Fibroblast of villous mesenchyme (primary cell): ENCODE data around the gene THRB. TPM values are rescaled to one million over a fixed set of nuclear protein-coding genes. Genes with fewer than 3 reads are reported as not detected.
A peak's percentile ranks its signal among the peaks of the same experiment; 100 is the strongest.

ENCODE experiments used
- DNase-seq: peaks from one replicate; pipeline ENCODE4 v3.0.0-alpha.2; 2010; ENCODE audit warnings: low read depth
- H3K4me3 ChIP-seq: 2 replicates; pipeline ENCODE4 v1.5.1; 2011; ENCODE audit warnings: low read depth, mild to moderate bottlenecking, low read length
- total RNA-seq: library from RNA; depleted of rRNA; stranded (reverse); fragments of >200 nt; gene quantifications from 2 replicates; pipeline ENCODE4 v1.2.3, GENCODE V29; 2012
- TF ChIP-seq, protein P1 (sequence below): IDR thresholded peaks from 2 replicates; pipeline ENCODE4 v1.5.1; 2012; ENCODE audit warnings: low read depth, mild to moderate bottlenecking, low read length; ENCODE audit not compliant: insufficient read depth

THRB gene
- total RNA-seq, 1 donor = 13.4 TPM

DNA sequence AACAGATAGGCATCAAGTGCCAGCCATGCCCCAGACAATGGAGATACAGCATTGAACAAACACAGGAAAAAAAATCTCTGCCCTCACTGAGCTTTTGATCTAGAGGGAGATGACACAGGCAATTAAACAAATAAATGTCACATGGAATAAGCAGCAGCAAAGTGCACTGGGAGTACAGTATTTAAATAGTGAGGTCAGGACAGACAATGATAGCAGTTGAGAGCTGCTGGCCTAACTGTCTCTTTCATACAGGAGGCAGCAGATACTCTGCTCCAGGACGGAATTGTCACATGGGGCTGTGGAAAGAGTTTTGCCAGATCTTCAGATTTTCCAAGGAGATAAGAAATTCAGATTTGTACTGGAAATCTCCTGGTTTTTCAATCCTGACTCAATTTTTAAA, 241.3 kb downstream of the THRB start:
- H3K4me3 ChIP-seq = no peak overlapping the region
- TF ChIP-seq, protein P1, sequence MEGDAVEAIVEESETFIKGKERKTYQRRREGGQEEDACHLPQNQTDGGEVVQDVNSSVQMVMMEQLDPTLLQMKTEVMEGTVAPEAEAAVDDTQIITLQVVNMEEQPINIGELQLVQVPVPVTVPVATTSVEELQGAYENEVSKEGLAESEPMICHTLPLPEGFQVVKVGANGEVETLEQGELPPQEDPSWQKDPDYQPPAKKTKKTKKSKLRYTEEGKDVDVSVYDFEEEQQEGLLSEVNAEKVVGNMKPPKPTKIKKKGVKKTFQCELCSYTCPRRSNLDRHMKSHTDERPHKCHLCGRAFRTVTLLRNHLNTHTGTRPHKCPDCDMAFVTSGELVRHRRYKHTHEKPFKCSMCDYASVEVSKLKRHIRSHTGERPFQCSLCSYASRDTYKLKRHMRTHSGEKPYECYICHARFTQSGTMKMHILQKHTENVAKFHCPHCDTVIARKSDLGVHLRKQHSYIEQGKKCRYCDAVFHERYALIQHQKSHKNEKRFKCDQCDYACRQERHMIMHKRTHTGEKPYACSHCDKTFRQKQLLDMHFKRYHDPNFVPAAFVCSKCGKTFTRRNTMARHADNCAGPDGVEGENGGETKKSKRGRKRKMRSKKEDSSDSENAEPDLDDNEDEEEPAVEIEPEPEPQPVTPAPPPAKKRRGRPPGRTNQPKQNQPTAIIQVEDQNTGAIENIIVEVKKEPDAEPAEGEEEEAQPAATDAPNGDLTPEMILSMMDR = no peak
- no peak for DNase-seq

DNA sequence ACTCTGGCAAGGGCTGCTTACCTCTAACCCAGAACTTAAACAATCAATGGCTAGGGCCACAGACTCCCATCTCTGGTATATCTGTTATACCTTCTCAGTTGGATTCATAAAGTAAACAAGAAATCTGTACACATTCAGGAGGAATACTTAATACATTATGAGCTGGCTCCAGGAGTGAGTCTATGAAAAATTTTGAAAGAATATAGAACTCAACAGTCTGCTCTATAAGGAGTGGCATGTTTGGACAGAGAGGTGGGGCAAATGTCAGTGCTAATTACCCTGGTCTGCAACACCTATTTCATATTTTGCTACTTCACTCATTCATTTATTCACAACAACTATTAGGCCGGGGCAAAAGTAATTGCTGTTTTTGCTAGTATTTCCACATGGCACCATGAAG, 245.1 kb downstream of the THRB start:
- no peak for DNase-seq
- H3K4me3 ChIP-seq = no peak overlapping the region
- TF ChIP-seq, protein P1 = no peak

DNA sequence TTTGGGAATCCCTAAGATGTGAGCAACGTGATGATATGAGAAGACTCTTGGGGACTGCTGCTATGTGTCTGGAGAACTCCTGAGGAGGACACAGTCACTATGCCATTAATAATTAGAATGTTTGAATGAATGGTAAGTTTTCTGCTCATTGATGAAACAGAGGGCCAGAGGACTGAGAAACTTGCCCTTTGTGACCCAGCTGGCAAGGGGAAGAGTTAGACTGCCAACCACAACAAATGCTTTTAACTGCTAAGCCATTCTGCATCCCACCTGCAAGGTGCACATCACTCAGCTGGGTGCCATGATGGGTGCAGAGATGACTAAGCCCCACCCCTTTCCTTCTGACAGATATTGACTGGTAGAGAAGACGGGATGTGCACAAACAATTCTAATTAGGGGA, 249.6 kb downstream of the THRB start:
- TF ChIP-seq, protein P1 = no peak
- no peak for DNase-seq
- H3K4me3 ChIP-seq = no peak overlapping the region

DNA sequence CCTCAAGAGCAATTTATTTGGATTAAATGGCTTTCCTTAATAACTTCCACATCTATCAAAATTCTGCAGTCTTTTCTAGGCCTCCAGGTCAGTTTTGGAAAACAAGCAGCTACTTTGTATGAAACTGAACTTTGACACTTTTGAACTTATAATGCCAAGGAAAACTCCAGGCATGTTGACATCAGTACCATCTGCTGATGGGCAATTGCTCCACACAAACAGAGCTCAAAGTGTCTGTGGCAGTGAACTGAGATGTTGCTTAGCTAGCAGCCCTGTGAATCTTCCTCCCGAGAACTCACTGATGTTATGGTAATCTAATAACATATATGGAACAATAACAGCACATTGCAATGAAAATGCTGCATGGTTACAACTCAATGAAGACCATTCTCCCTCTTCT, 250.2 kb downstream of the THRB start:
- no peak for DNase-seq

DNA sequence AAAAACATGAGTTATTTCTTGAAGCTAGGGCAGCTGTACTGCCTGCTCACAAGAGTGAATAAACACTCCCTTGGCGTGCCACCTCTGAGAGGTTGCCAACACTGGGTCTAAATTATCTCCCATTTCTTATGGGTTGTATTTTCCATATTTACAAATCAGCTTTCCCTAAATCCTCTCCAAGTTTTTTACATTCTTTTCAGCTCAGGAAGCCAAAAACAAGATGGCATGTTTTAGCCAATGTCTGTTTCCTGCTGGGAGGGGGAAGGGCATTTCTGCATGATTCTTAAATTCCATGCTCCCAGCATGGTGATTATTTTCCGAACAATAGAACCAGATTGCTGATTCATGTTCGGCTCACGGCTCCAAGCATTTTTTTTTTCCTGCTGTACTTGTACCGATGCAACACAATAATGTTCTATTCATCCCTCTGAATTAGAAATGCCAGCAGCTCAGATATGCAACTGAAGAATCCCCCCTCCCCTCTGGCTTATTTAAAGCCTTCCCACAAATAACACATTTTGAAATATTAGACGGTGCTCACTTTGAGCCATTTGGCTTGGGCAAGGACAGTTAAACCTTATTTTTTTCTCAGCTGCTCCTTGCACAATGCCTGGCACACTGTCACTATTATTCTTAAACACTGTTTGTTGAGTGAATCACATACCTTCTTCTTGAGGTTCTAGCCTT, 252.5 kb downstream of the THRB start:
- no peak overlapping the region for H3K4me3 ChIP-seq
- TF ChIP-seq, protein P1 = no peak
- no peak for DNase-seq

More for the DNA sequence above, 250.2 kb downstream of the THRB start:
- no peak overlapping the region for H3K4me3 ChIP-seq
- TF ChIP-seq, protein P1 = no peak

DNA sequence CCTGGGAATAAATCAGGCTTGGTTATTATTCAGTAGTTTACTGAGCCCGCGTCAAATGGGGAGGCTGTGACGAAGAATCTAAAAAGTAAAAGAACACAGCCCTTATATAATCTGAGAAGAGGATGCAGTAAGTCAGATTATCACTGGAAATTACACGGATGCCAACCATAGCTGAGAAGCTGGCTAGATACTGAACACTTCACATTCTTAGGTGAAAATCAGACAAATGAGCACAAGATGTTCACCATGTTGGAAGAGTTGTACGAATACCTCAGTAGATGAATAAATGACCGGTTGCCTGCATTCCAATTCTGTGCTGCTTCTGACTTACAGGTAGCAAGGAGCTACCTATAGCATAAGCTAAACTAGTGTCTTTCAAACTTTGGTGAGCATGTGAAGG, 254.3 kb downstream of the THRB start:
- no peak for DNase-seq
- no peak overlapping the region for H3K4me3 ChIP-seq
- TF ChIP-seq, protein P1 = no peak

DNA sequence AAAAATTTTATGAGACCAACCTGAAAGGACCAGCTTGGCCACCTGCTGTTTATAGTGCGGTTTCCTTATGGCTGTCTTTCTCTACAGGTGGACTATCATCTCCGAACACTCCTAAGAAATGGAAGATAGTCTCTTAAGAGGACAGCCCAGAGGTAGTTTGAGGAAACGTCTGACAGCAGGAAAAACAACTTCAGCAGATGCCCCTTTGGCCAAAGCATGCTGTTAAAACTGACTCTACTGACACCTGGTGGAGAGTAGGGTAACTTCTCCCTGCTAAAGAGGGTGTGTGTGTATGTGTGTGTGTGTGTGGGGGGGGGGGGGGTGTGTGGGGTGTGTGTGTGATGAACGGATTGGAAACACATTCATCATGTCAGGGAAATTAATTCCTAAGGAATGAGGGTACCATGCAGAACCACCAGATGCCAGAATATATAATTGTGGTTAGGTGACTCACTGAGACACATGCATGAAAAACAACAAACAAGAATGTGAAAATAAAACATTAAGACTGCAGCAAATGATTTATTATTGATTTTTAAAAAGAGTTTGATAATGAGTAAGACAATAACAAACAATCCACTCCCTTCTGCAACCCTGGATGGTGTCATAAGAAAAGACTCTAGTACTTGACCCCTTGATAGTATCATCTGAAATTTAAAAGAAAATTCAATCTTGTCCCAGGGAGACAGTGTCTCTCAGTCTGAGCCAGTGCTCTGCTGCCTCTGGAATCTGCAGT, 256.5 kb downstream of the THRB start:
- DNase-seq = peak; percentile 93
- TF ChIP-seq, protein P1 = peak; percentile 80

More for the DNA sequence above, 256.5 kb downstream of the THRB start:
- no peak overlapping the region for H3K4me3 ChIP-seq
